ENCODE measurements around the gene BRME1. TPM values are rescaled to one million over a fixed set of nuclear protein-coding genes. Genes with fewer than 3 reads are reported as not detected.
"Not testable (repeated sequence)": the region's sequence is repeated elsewhere in the genome, so short reads cannot be mapped to it uniquely, and the experiment has no call there.

BRME1 gene
- total and polyA plus RNA-seq, 10 donors = 0.97 to 3.8 (median 2.4) TPM

DNA sequence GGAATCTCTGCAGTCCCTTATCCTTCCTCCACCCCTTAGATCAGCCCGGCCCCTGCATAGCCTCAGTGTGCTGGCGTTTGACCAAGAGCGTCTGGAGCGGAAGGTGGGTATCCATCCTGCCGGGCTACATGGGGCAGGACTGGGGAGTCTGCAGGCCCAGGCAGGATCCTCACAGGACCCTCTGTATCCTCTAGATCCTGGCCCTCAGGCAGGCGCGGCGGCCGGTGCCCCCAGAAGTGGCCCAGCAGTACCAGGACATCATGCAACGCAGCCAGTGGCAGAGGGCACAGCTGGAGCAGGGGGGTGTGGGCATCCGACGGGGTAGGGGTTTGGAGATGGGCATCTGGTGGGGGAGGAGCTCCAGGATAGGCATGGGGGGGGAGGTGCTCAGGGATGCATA is 23.4 kb upstream of the BRME1 start:
- Histone ChIP-seq H3K27ac (no peak overlapping the region), H3K27me3 (replicated peaks in 1 of 7) (peaks cover 0 to 14% (median 0%) of the 10 kb centered on the region in 7 donors), H3K9me3 (no peaks in the 10 kb centered on the region), H3K4me1 (peaks cover 0 to 14% (median 3%) of the 10 kb centered on the region in 6 donors), H3K4me3 (no peak overlapping the region), H3K36me3 (peaks cover 0 to 68% (median 30%) of the 10 kb centered on the region in 6 donors)
- intact Hi-C loops (cut with DNase I; ENCODE audit: low total_unique reads) = no loop called here
- 88 to 93% (median 90%) methylated on average over 5 to 12 of the region's 12 CpGs for WGBS, 5 donors
- TF ChIP-seq, protein P1, sequence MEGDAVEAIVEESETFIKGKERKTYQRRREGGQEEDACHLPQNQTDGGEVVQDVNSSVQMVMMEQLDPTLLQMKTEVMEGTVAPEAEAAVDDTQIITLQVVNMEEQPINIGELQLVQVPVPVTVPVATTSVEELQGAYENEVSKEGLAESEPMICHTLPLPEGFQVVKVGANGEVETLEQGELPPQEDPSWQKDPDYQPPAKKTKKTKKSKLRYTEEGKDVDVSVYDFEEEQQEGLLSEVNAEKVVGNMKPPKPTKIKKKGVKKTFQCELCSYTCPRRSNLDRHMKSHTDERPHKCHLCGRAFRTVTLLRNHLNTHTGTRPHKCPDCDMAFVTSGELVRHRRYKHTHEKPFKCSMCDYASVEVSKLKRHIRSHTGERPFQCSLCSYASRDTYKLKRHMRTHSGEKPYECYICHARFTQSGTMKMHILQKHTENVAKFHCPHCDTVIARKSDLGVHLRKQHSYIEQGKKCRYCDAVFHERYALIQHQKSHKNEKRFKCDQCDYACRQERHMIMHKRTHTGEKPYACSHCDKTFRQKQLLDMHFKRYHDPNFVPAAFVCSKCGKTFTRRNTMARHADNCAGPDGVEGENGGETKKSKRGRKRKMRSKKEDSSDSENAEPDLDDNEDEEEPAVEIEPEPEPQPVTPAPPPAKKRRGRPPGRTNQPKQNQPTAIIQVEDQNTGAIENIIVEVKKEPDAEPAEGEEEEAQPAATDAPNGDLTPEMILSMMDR (IDR thresholded peaks at IDR 0.05 in 8 of 11, conservative IDR thresholded peaks at IDR 0.05 in 3 of 11) = no peak
- TF ChIP-seq POLR2AphosphoS5 (IDR thresholded peaks at IDR 0.05) (peak in 1 of 3 donors; percentile 8), POLR2A (IDR thresholded peaks at IDR 0.05) (no peak)
- no peak for DNase-seq

DNA sequence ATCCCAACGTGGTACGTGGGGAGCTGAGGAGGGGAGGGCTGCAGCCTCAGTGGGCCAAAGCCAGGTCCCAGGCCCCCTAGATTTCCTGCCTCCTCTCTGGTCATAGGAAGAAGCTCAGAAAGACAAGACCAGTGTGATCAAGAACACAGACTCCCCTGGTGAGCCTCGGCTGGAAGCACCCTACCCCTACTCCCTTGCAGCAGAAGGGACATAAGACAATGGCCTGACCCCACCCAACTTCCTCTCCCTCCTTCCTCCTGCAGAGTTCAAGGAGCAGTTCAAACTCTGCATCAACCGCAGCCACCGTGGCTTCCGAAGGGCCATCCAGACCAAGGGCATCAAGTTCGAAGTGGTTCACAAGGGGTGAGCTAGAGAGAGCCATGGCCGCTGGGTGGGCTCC is 20.8 kb upstream of the BRME1 start:
- WGBS, 5 donors = 57 to 92% (median 76%) methylated on average over 8 of the region's 8 CpGs
- peaks cover 0 to 92% (median 52%) of the 10 kb centered on the region in 6 donors for H3K36me3 ChIP-seq
- H3K4me1 ChIP-seq = peaks cover 0 to 14% (median 3%) of the 10 kb centered on the region in 6 donors
- H3K4me3 ChIP-seq = no peak overlapping the region
- H3K27me3 ChIP-seq (replicated peaks in 1 of 7) = no peaks in the 10 kb centered on the region
- intact Hi-C loops (cut with DNase I; ENCODE audit: low total_unique reads) = no loop called here
- DNase-seq = no peak
- no peak for TF ChIP-seq POLR2A (IDR thresholded peaks at IDR 0.05)
- TF ChIP-seq, protein P1 (IDR thresholded peaks at IDR 0.05 in 8 of 11, conservative IDR thresholded peaks at IDR 0.05 in 3 of 11) = no peak
- no peak for TF ChIP-seq POLR2AphosphoS5 (IDR thresholded peaks at IDR 0.05)
- H3K27ac ChIP-seq = peak overlapping the region in 3 of 8 donors; percentile 13 to 43 (median 20)
- no peaks in the 10 kb centered on the region for H3K9me3 ChIP-seq

DNA sequence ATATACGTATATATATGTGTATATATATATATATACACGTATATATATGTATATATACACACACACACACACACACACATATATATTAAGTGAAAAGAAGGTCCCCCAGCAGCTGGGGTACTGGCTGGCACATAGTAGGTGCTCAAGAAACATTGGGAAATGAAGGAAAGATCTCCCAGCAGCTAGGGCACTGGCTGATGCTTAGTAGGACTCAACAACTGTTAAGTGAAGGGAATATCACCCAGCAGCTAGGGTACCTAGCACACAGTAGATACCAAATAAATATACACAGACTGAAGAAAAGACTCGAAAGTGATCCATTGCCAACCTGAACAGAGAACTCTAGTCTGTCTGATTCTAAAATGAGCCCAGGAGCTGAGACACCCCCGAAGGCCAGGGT is 20.1 kb upstream of the BRME1 start:
- intact Hi-C loops (cut with DNase I; ENCODE audit: low total_unique reads) = no loop called here
- H3K4me1 ChIP-seq = peaks cover 0 to 14% (median 3%) of the 10 kb centered on the region in 6 donors
- H3K36me3 ChIP-seq = peaks cover 0 to 92% (median 57%) of the 10 kb centered on the region in 6 donors
- no peak for TF ChIP-seq POLR2AphosphoS5 (IDR thresholded peaks at IDR 0.05)
- TF ChIP-seq, protein P1 (IDR thresholded peaks at IDR 0.05 in 8 of 11, conservative IDR thresholded peaks at IDR 0.05 in 3 of 11) = no peak
- TF ChIP-seq POLR2A (IDR thresholded peaks at IDR 0.05) = no peak
- no peaks in the 10 kb centered on the region for H3K27me3 ChIP-seq (replicated peaks in 1 of 7)
- DNase-seq = no peak
- H3K4me3 ChIP-seq = no peak overlapping the region
- peaks cover 0 to 5% (median 1%) of the 10 kb centered on the region in 8 donors for H3K9me3 ChIP-seq
- 79 to 93% (median 87%) methylated on average over 4 of the region's 4 CpGs for WGBS, 5 donors
- H3K27ac ChIP-seq = peak overlapping the region in 2 of 8 donors; percentile 13 to 43

DNA sequence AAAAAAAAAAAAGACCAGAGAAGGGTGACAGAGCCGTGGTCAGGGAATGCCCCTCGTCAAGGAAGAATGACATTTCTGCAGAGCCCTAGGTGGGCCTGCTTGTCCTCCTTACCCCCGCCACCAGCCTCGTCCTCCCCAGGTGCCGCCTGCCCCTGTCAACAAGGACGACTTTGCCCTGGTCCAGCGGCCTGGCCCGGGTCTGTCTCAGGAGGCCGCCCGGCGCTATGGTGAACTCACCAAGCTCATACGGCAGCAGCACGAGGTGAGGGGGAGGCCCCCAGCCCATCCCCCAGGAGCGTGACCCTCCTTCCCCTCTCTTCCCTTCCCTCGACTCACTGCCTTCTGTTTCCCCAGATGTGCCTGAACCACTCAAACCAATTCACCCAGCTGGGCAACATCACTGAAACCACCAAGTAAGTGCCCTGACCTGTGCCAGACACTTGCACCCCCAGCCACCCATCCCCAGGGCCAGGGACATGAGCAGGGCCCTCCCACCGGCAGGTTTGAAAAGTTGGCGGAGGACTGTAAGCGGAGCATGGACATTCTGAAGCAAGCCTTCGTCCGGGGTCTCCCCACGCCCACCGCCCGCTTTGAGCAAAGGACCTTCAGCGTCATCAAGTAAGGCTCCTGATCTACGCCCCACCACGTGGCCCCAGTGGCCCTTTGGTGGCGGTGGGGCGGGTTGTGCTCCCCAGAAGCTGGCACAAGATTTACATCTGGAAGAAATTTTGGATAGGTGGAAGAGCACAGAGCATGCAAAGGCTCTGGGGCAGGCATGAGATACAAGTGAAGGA is 17.5 kb upstream of the BRME1 start:
- peaks cover 0 to 12% (median 4%) of the 10 kb centered on the region in 8 donors for H3K9me3 ChIP-seq
- H3K27ac ChIP-seq = no peak overlapping the region
- peaks cover 0 to 14% (median 3%) of the 10 kb centered on the region in 6 donors for H3K4me1 ChIP-seq
- intact Hi-C loops (cut with DNase I; ENCODE audit: low total_unique reads) = no loop called here
- 94 to 98% (median 94%) methylated on average over 28 of the region's 28 CpGs for WGBS, 5 donors
- no peak overlapping the region for H3K4me3 ChIP-seq
- no peaks in the 10 kb centered on the region for H3K27me3 ChIP-seq (replicated peaks in 1 of 7)
- peaks cover 0 to 97% (median 68%) of the 10 kb centered on the region in 6 donors for H3K36me3 ChIP-seq
- DNase-seq = no peak
- TF ChIP-seq POLR2AphosphoS5 (IDR thresholded peaks at IDR 0.05) = peak in 1 of 3 donors; percentile 35
- TF ChIP-seq, protein P1 (IDR thresholded peaks at IDR 0.05 in 8 of 11, conservative IDR thresholded peaks at IDR 0.05 in 3 of 11) = no peak

DNA sequence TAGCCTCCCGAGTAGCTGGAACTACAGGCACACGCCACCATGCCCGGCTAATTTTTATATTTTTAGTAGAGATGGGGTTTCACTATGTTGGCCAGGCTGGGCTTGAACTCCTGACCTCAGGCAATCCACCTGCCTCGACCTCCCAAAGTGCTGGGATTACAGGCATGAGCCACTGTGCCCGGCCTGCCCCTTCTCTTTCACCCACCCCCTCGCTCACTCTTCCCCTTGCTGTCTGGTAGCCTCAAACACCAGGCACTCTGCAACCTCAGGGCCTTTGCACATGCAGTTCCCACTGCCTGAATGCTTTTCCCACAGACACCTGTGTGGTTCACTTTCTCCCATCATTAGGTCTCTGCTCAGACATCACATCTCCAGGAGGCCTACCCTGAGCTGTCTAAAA is 16.2 kb upstream of the BRME1 start:
- intact Hi-C loops (cut with DNase I; ENCODE audit: low total_unique reads); H3K27me3 ChIP-seq (replicated peaks in 1 of 7); H3K27ac ChIP-seq; DNase-seq; H3K4me3 ChIP-seq: not testable (repeated sequence)
- Histone ChIP-seq H3K9me3 (peaks cover 0 to 12% (median 4%) of the 10 kb centered on the region in 8 donors), H3K4me1 (peaks cover 0 to 18% (median 3%) of the 10 kb centered on the region in 6 donors), H3K36me3 (peaks cover 0 to 97% (median 71%) of the 10 kb centered on the region in 6 donors)
- WGBS, 5 donors = 90 to 99% (median 96%) methylated on average over 6 of the region's 6 CpGs
